ENCODE results near the gene ERBIN. TPM values are rescaled to one million over a fixed set of nuclear protein-coding genes. Genes with fewer than 3 reads are reported as not detected.
"Not testable (repeated sequence)": the region's sequence is repeated elsewhere in the genome, so short reads cannot be mapped to it uniquely, and the experiment has no call there.

The ERBIN gene
- total RNA-seq, 1 donor from 2014 or later: 88.5 TPM

DNA sequence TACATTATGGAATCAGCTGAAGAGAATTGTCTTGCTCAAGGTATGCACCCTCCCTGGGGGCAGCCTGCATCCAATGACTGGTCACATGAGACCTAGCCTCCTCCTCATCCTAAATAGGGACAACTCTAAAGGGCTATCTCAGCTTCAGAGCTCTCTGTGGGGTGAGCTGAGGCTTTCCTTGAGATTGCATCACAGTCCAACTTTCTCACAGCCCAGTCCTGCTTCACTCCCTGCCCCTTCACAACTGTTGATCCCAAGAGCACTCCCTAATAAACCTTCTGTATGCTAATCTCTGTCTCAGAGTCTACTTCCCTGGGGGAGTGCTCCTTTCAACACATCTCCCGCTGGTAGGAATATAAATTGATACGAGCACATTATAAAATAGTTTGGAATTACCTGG is 44.1 kb upstream of the ERBIN start:
- H3K9me3 Mint-ChIP-seq: peaks cover 2% of the 10 kb centered on the region
- DNase-seq: no peak
- H3K27ac Mint-ChIP-seq: no peak overlapping the region
- TF ChIP-seq CTCF (IDR thresholded peaks at IDR 0.05): no peak
- peaks cover 4% of the 10 kb centered on the region for H3K27me3 Mint-ChIP-seq
- CTCF ChIA-PET: no interaction called here
- no peaks in the 10 kb centered on the region for H3K36me3 Mint-ChIP-seq (ENCODE audit: low read depth)
- POLR2A ChIA-PET: no interaction called here
- H3K4me3 Mint-ChIP-seq: no peak overlapping the region
- intact Hi-C loops (cut with micrococcal nuclease): no loop called here
- no peaks in the 10 kb centered on the region for H3K4me1 Mint-ChIP-seq
- ATAC-seq (ENCODE audit: low read depth): no peak

DNA sequence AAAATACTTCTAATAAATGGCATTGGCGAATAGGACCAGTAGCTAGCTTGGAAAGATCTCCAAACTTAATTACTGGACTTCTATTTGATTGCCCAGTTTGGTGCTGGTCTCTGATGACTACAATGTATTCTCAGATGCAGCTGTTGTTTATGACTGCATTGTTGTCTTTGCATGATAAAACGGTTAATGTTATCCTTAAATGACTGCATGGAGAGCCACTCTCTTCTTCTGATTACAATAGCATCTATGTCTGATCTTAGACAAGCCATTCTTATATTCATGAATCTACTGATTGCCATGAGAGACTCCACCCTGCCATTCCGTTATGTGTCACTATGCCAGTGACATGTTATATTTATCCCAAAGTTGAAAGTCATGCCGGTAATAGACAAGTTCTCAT is 42.9 kb upstream of the ERBIN start:
- intact Hi-C loops (cut with micrococcal nuclease): no loop called here
- DNase-seq (no peak), ATAC-seq (ENCODE audit: low read depth) (no peak)
- H3K9me3 Mint-ChIP-seq: peaks cover 1% of the 10 kb centered on the region
- H3K27ac Mint-ChIP-seq: no peak overlapping the region
- CTCF ChIA-PET: no interaction called here
- H3K36me3 Mint-ChIP-seq (ENCODE audit: low read depth): no peaks in the 10 kb centered on the region
- POLR2A ChIA-PET: no interaction called here
- TF ChIP-seq CTCF (IDR thresholded peaks at IDR 0.05): no peak
- H3K4me3 Mint-ChIP-seq: no peak overlapping the region
- no peaks in the 10 kb centered on the region for H3K4me1 Mint-ChIP-seq
- peaks cover 10% of the 10 kb centered on the region for H3K27me3 Mint-ChIP-seq

DNA sequence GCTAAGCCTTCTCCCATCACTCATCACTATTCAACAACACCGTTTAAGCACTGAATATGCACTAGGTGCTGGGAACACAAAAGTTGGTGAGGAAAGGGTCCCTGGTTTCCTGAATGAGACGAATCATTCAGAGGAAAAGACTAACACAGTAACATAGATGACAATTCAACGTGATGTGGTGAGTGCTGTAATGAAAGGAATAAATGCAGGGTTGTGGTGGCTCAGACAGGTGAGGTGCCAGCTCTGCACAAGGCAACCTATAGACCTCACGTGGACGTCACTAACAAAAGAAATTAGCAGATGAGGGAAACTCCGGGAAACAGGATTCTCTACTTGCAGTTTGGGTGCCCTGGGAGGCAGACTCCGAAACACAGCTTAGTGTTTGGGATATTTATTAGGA is 40.0 kb upstream of the ERBIN start:
- DNase-seq (no peak), ATAC-seq (ENCODE audit: low read depth) (no peak)
- H3K4me3 Mint-ChIP-seq: no peak overlapping the region
- no peak for TF ChIP-seq CTCF (IDR thresholded peaks at IDR 0.05)
- peaks cover 13% of the 10 kb centered on the region for H3K27me3 Mint-ChIP-seq
- H3K36me3 Mint-ChIP-seq (ENCODE audit: low read depth): no peaks in the 10 kb centered on the region
- H3K9me3 Mint-ChIP-seq: no peaks in the 10 kb centered on the region
- intact Hi-C loops (cut with micrococcal nuclease): no loop called here
- no peaks in the 10 kb centered on the region for H3K4me1 Mint-ChIP-seq
- ChIA-PET POLR2A (no interaction called here), CTCF (no interaction called here)
- no peak overlapping the region for H3K27ac Mint-ChIP-seq

GRCh38 chr5:65892024-65892423 is 34.4 kb upstream of the ERBIN start:
- intact Hi-C loops (cut with micrococcal nuclease); H3K27ac Mint-ChIP-seq; POLR2A ChIA-PET; H3K9me3 Mint-ChIP-seq; H3K36me3 Mint-ChIP-seq (ENCODE audit: low read depth); H3K4me1 Mint-ChIP-seq; ATAC-seq (ENCODE audit: low read depth); DNase-seq; CTCF ChIA-PET; H3K4me3 Mint-ChIP-seq: not testable (repeated sequence)
- H3K27me3 Mint-ChIP-seq: peaks cover 11% of the 10 kb centered on the region

GRCh38 chr5:65892801-65893200 is 33.6 kb upstream of the ERBIN start:
- Mint-ChIP-seq H3K9me3 (no peaks in the 10 kb centered on the region), H3K4me3 (no peak overlapping the region), H3K27me3 (peaks cover 5% of the 10 kb centered on the region), H3K36me3 (ENCODE audit: low read depth) (no peaks in the 10 kb centered on the region), H3K4me1 (no peaks in the 10 kb centered on the region), H3K27ac (no peak overlapping the region)
- CTCF ChIA-PET: no interaction called here
- no peak for DNase-seq
- intact Hi-C loops (cut with micrococcal nuclease): no loop called here
- TF ChIP-seq CTCF (IDR thresholded peaks at IDR 0.05): no peak
- POLR2A ChIA-PET: no interaction called here
- ATAC-seq (ENCODE audit: low read depth): no peak

DNA sequence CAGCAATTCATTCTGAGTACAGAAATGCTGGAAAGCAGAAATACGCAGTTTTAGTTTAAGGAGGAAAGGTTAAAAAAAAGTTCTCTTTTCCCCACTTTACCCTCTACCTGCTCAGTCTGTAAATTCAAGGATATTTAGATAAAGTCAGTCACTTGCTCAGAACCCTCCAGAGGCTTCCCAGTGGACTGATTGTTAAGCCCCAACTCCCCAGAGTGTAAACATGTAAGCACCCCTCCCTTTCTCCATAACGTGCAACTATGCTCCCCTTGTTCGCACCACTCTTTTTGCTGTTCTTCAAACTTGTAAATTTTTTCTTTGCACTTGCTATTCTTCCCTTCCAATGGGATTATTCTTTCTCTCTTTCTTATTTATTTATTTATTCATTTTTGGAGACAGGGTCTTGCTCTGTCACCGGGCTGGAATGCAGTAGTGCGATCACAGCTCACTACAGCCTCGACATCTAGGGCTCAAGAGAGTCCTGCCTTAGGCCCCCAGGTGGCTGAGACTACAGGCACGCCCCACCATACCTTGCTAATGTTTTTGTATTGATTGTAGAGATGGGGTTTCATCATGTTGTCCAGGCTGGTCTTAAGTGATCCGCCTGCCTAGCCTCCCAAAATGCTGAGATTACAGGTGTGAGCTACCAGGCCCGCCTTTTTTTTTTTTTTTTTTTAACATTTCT is 32.5 kb upstream of the ERBIN start:
- no peak for TF ChIP-seq CTCF (IDR thresholded peaks at IDR 0.05)
- intact Hi-C loops (cut with micrococcal nuclease): no loop called here
- Mint-ChIP-seq H3K4me3 (no peak overlapping the region), H3K36me3 (ENCODE audit: low read depth) (no peaks in the 10 kb centered on the region), H3K27me3 (peaks cover 3% of the 10 kb centered on the region), H3K27ac (no peak overlapping the region), H3K9me3 (no peaks in the 10 kb centered on the region), H3K4me1 (no peaks in the 10 kb centered on the region)
- CTCF ChIA-PET: no interaction called here
- ATAC-seq (ENCODE audit: low read depth) (no peak), DNase-seq (no peak)
- POLR2A ChIA-PET: no interaction called here

All from activated B cell treated with CpG ODN at 0.5 μM for 24 hours (primary cell).